Measurements from ENCODE around the gene UTF1.
A peak's percentile ranks its signal among the peaks of the same experiment; 100 is the strongest.
"Not testable (repeated sequence)": the region's sequence is repeated elsewhere in the genome, so short reads cannot be mapped to it uniquely, and the experiment has no call there.

Gene UTF1

DNA sequence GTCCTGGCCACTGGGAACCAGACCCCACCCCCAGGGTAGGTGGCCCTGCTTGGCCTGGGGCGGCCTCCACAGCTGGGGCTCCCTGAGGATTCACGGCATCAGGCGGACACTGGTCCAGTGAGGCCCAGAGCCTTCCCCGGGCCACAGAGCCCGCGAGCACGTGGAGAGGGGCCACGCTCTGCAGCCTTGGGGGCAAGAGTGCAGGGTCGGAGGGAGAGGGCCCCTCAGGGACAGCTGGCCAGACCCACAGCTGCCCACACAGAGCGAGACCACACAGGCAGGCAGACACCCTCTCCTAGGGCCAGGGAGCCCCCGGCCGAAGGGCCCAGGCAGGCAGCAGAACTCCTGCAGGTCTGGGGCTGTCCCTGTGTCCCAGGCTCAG is 18.3 kb downstream of the UTF1 start:
- DNase-seq = no peak

DNA sequence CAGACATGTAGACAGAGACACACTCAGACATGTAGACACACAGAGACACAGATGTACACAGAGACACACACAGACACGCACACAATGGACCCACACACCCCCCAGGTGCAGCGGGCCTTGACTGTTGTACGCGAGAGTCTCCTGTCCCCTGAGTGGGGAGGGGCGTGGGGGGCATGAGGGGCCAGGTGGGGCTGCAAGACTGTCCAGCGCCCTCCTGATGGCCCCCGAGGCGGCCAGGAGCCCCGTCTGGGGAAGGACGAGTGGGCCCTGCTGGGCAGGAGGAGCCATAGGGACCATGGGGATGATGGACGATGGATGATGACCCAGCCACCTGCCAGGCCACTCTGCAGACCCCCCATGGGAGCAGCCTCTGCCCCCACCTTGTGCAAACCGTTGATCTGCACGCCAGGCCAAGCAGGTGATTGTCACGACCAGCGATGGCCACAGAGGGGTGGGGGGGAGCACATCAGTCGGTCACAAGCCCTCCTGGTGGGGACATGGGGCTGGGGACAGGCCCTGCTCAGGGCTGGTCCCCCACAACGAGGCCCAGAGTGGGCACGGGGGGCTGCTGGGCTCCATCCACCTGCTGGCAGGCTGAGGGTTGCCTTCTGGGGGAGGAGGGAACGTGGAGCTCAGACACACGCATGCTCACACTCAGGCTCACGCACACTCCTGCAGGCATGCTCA is 19.2 kb downstream of the UTF1 start:
- DNase-seq = no peak

DNA sequence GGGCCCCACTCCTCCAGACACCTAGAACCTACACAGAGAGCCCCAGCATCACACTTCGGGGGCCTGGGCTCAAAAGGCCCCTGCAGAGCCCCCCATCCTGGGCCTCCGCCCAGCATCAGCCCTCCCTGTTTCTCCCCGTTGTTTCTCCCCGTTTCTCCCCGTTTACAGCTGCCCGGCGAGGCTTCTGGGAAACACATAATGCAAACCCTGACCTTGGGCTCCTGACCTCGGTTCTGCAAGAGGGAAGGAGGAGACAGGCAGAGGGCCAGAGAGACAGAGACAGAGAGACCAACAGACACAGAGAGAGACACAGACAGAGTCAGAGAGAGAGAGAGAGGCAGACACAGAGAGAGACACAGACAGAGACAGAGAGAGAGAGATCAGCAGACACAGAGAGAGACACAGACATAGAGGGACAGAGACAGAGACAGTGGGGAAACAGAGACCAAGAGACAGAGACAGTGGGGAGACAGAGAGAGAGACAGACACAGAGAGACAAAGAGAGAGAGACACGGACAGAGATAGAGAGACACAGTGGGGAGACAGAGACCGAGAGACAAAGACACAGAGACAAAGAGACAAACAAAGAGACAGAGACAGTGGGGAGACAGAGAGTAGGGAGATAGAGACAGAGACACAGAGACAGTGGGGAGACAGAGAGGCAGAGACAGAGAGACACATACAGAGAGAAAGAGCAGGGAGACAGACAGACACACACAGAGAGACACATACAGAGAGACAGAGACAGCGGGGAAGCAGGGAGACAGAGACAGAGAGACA is 20.1 kb downstream of the UTF1 start:
- DNase-seq = no peak

DNA sequence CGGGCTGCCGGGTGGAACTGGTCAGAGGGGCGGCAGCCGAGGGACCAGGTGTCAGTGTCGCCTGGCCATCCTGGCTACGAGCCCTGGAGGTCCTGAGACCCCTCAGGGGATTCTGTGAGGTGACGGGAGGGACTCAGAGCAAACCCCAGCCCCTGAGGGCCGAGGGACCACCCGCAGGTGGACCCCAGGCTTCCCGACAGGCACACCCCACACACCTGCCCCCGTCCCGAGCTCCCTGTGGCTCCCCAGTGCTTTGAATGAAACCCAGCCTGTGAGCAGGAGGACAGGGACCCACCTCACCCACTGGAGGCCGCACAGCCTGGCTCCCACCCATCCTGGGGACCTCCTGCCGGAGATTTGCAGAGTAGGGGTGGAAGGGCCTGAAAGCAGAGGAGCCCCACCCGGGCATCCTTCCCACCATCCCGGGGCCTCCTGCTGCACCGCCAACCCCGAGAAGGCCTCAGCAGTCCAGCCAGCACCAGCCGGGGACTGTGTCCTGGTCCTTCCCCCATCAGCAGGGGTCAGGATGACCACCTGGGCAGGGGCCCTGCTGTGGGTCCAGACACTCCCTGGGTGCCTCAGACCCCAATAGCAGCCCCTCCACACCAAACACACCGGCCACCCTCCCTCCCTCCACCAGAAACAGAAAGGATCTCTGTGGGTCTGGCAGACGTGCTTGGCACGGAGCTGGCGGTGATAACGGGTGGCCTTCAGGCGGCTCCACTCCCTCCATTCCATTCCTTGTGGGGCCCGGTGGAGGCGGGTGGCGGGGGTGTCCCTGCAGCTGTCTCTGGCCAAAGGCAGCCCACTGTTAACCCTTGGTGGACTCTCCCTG is 21.6 kb downstream of the UTF1 start:
- no peak for DNase-seq

DNA sequence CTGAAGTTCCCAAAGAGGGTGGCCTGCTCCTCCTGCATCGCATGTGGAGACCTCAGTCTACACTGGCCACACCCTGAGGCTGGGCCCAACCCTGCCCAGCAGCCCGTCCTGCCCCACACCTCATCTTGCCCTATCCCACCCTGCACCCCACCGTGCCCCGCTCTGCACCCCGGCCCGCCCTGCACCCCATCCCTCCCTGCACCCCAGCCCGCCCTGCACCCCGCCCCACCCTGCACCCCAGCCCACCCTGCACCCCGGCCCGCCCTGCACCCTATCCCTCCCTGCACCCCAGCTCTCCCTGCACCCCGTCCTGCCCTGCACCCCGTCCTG is 22.2 kb downstream of the UTF1 start:
- DNase-seq = no peak

DNA sequence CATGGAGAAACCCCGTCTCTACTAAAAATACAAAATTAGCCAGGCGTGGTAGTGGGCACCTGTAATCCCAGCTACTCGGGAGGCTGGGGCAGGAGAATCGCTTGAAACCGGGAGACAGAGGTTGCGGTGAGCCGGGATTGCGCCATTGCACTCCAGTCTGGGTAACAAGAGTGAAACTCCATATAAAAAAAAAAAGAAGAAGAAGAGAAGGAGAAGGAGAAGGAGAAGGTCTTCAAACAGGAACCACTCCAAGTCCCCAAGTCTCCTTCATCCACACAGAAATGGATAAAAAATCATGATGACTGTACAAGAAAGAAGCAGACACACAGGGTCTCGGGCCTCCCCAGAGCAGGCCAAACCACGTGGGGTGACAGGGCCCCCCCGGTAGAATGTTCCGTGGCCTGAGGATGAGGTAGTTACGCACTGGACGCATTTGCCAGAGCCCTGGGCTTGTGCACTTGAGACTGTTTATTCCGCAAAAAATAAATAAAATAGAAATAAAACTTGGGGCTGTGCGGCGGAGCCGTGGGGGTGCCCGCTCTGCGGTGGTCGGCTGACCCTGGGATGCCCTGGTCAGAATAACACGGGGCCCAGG is 23.4 kb downstream of the UTF1 start:
- DNase-seq = no peak

DNA sequence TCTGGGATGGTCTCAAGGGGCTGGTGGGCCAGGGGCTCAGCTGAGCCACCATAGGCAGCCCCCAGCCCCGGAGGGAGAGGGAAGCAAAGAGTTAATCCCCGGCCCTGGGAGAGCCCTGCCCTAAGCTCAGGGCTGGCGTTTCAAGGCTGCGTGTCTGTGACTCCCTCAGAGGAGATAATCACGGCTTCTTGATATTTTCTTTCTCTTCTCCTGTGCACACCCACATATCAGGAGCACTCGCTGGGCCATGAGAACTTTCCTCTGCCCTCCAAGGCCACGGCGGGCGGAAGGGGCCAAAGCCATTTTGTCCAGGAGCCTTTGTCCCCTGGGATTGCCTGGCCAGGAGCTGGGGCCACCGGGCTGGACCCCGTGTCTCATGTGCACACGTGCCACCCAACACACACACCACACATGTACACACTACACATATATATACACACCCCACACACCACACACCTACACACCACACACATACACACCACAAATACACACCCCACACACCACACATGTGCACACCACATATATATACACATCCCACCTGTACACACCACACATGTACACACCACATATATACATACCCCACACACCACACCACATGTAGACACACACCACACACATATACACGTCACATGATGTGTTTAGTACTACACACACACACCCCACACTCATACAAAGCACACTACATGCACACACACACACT is 24.6 kb downstream of the UTF1 start:
- DNase-seq = no peak

DNA sequence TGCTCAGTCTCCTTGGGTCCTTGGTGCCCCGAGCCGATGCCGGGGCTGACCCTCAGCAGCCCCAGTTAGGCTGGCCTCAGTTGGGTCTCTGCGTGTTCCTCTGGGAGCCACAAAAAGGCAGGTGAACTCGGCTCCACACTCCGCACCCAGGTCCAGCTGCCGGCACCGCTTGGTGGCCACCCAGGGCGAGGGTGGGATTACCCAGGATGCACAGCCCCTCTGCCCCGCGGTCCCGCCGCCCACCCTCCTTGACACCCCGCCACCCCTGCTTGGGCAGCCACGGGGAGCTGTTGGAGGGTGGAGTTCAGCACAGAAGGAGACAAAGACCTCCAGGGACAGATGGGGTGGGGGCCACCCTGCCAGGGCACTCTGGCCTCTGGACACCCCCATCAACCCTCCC is 25.3 kb downstream of the UTF1 start:
- no peak for DNase-seq

DNA sequence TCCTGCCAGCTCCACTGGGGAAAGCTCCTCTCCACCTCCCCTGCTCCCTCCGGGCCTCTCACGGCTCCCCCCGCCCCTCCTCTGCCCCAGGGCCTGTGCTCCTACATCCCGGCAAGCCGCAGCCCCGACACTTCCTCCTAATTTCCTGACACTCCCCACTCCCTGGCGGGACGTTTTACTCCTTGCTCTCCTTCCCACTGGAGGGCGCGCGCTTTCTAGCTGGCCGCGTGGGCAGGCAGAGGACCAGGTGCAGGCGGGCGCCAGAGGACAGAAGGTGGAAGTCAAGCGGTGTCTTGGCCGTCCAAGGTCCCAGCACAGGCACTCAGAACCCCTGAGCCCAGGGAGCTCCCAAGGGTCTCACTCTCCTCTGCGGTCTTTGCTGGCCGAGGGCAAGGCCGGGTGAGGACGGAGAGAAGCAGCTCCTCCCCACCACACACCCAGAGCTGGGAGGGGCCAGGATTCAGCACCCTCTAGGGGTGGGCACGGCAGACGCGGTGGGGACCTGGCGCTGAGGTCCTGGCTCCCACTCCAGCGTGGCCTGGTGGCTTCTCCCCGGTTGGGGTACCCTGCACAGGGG is 27.6 kb downstream of the UTF1 start:
- no peak for DNase-seq

DNA sequence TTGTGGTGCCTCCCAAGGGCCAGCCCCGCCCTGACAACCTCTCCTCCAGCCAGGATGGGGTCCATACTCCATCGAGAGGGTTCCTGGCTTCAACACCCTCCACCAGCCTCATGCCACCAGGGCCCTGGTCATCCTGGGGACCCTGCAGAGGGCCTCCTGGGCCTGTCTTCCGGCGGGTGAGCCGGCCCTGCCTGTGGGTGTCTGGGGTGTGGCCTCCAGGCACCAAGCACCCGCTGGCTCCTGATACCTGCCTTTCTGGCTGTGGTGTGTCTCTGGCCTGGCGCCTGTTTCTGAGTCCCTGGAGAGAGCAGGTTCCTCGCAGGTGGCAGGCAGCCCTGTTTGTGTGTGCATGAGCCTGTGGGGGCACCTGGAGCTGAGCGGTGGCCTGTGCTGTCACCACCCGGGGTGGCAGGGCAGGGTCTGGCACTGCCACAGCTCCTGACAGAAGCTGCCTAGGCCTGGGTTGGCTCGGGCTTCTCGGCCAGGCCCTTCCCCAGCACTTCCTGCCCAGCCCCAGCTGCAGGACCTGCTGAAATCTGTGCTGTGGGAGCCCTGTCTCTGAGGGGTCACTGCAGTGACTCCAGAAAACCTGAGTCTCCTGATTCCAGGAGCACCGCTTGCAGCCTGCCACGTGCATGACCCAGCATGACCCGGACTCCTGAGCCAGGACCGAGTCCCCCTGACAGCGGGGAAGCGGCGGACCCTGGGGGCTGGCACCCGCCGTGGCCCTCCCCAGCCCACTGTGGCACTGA is 28.2 kb downstream of the UTF1 start:
- peak in 1 of 4 experiments; percentile 21 for DNase-seq

DNA sequence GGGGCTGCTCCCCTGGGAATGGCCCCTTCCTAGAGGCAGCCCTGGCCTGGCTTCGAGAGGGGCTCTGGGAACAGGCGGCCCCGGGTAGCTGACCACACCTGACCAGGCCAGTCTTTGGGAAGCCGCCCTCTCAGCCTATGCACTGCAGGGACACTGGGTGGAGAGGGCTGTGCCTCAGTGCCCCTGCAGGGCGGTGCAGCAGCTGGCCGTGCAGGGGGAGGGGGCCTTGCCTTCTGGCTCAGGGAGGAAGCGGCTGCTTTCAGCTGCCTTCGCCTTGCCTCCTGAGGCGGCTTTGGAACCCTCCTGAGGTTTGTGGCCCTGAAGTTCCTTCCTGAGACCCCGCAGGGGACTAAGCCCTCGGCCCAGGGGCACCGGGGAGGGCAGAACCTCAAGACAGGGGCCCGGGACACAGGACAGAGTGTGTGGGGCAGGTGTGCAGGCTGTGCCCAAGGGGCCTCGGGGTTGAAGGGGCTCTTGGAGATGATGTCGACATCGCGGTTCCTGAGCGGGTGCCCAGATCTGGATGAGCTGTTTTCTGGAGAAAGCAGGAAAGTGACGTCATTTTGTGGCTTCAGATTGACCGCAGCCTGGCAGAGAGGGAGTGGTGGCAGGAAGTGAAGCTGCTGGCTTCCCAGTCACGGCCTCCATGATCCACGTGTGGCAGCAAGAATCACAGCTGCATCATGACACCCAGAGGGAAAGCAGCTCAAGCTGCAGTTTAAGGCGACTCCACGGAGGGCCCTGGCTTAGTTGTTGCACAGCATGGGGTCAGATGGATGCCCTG is 29.0 kb downstream of the UTF1 start:
- peak in 2 of 4 experiments; percentile 34 to 62 for DNase-seq

DNA sequence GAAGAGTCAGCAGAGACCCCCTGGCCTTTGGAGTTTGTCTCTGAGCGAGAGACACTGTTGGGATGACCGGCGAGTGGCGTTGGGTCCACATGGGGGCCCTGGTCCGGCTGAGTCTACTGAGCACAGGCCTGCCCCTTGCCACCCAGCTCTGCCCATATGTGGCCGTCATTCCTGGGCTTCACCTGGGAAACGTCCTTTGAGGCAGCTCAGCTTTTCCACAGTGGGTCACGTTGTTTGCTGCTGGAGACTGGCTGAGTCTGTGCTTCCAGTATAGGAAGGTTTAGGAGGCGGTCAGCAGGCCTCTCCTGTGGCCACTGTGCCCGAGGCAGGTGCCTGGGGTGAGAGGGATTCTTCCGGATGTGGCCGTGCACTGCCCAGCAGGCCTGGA is 29.6 kb downstream of the UTF1 start:
- DNase-seq = no peak

DNA sequence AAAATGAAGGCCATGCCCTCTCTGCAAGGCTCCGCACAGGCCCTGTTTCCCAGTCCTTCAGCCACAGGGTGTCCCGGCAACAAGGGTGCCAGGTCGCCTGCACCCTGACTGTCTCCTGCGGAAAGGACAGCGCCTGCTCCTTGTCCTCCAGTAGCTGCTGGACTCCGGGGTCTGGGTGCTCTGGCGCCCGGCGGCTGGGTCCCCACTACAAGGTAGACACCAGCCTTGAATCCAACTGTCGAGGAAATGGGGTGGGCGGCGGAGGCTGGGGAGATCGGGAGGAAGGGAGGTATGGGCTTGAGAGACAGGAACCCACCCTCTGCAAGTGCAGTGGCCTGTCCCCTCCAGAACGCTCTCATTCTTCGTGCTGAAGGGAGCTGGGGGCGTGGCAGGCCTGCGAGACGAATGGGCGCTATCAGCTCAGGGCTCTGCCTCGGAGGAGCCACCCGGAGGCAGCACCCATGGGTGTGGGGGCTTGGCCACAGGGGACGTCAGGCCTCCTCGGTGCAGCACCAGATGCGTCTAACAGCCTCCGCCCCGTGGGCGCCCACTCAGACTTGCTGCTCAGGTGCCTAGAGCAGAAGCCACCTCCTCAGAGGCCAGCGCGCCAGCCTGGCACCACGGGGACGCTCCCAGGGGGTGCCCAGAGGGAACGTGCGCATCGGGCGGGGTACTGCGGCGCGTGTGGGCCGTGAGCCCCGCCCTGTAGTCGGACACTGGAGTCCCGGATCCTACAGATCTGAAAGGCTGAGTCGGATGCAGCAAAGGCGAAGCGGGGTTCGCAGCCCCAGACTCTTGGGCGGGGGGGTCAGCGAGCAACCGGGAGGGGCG is 31.1 kb downstream of the UTF1 start:
- DNase-seq = peak in 2 of 4 experiments; percentile 33 to 50

DNA sequence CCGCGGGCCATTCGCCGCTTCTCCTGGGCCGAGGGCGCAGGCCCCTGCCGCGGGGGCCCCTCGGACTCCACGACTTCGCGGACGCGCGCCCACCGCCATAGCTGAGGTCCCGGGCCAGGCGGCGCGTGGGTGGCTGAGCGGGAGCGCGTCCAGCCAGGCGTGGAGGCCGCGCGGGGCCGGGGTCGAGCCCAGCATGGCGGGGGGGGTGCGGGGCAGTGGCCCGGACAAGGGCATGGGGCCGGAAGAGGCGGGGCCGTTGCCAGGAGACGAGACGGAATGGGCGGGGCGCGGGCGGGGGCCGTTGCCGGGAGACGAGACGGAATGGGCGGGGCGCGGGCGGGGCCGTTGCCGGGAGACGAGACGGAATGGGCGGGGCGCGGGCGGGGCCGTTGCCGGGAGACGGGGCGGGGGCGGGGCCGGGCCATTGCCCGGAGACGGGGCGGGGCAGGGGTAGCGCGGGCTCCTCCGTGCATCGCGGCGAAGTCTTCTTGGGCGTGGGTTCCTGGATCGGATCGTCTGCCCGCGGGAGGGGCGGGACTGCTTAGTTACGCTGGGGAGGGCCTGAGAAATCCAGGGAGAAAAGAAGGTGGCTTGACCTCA is 31.8 kb downstream of the UTF1 start:
- DNase-seq = peak; percentile 77 to 89 (median 86)

DNA sequence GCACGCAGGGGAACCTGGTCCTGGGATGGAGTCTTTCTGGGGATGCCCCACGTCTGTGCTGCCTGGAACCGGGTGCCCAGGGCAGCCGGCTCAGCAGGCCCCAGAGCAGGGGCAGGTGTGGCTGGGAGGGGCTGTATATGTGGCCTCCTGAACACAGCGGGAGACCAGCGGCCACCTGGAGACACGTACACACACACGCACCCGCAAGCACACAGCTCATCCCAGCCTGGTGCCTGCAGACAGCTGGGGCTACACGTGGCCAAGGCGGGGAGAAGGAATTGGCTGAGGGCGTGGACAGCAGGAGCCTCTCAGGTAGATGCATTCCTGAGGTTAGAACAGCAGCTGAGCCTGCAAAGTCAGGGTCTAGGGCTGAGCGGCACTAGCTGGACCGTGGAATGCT is 32.7 kb downstream of the UTF1 start:
- no peak for DNase-seq

DNA sequence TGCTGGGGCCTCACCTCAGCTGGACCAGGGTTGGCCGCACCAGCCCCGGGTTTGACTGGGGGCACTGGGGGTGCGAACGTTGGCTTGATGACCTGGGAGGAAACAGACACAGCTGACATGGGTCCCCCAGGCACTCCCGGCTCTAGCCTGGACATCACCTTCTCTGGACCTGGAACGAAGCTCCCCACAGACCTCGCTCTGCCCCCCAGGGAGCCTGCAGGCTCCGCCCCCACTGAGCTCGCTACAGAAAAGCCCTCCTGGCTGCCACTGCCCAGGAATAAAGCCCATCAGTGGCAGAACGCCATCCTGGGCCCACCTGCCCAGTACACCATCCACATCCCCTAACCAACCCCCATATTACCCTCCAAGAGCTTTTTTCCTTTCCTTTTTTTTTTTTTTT is 33.7 kb downstream of the UTF1 start:
- DNase-seq = no peak

DNA sequence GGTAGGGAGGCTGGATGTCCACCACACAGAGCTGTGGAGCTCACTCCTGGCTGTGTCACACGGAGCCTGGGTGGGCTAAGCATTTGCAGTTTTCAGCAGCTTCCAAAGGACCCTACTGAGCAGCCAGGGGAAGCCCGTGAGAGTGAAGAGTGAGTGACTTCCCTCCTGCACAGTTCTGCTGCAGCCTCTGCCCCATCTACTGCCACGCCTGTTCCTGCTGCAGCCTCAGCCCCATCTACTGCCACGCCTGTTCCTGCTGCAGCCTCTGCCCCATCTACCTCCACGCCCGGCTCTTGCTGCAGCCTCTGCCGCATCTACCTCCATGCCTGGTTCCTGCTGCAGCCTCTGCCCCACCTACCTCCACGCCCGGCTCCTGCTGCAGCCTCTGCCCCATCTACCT is 34.4 kb downstream of the UTF1 start:
- DNase-seq = peak in 2 of 4 experiments; percentile 21 to 40

DNA sequence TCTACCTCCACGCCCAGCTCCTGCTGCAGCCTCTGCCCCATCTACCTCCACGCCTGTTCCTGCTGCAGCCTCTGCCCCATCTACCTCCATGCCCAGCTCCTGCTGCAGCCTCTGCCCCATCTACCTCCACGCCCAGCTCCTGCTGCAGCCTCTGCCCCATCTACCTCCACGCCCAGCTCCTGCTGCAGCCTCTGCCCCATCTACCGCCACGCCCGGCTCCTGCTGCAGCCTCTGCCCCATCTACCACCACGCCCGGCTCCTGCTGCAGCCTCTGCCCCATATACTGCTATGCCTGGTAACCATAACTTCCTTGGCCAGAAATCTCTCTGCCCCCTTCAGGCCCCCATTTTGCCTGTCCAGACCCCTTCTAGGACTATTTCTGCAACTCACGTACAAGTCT is 35.0 kb downstream of the UTF1 start:
- DNase-seq = not testable (repeated sequence)

DNA sequence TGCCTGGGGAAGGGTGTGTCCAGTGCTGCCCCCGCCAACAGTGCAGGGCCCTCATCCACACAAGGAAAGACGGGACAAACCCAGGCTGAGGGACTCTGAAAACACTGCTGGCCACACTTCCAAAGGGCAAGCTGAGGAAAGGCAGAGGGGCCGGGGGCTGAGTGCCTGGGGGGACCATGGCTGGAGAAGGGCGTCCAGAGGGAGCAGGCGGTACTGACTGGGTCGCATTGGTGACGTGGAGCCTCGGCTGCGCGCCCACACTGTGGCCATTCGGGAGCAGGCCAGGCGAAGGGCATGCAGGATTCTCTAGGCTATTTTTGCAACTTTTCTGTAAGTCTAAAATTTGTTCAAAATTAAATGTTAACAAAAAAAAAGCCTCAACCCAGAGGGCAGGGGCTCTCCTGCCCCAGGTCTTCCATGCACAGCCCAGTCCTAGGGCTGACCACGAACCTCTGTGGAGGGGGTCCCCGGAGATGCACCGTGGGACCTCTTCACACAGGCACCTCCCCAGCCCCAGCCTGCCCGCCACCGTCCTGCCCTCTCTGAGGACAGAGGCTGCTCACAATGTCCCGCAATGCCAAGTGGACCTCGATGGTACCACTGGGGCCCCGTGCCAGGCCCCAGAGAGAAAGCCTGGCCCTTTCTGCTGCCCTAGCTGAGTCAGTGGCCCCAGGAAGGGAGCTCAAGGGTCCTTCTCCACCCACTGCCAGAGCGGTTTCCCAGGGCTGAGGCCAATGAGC is 36.2 kb downstream of the UTF1 start:
- no peak for DNase-seq
